ENCODE results near the gene IKBKE.

IKBKE gene

GRCh38 chr1:206448471-206448870, 21.8 kb upstream of the IKBKE start:
- Histone ChIP-seq H3K4me1 (ENCODE audit: control insufficient read depth in 2 of 2, insufficient read depth in 1 of 2, low read depth in 1 of 2, low read length in 2 of 2) (peaks cover 0 to 3% of the 10 kb centered on the region in 2 donors), H2BK12ac (ENCODE audit: low read length) (no peak overlapping the region), H3K14ac (ENCODE audit: low read length) (no peak overlapping the region), H3K27ac (replicated peaks; ENCODE audit: low read length) (no peak overlapping the region), H3K36me3 (replicated peaks in 1 of 2; ENCODE audit: control insufficient read depth in 2 of 2, insufficient read depth in 2 of 2, low read length in 2 of 2) (peaks cover 34 to 100% of the 10 kb centered on the region in 2 donors), H2AK5ac (ENCODE audit: low read depth, low read length) (no peak overlapping the region), H3K9me3 (replicated peaks in 1 of 2; ENCODE audit: control insufficient read depth in 2 of 2, insufficient read depth in 1 of 2, low read depth in 1 of 2, low read length in 2 of 2) (no peaks in the 10 kb centered on the region), H3K4ac (ENCODE audit: low read length) (no peak overlapping the region), H3K23ac (ENCODE audit: low read depth, low read length, poor library complexity) (no peak overlapping the region), H2AFZ (ENCODE audit: low read length) (no peak overlapping the region), H2BK5ac (ENCODE audit: low read length) (no peak overlapping the region), H3K27me3 (ENCODE audit: control insufficient read depth in 3 of 3, insufficient read depth in 3 of 3, low read depth in 1 of 3, low read length in 3 of 3) (no peaks in the 10 kb centered on the region), H4K8ac (ENCODE audit: low read depth, low read length) (no peak overlapping the region), H3K18ac (ENCODE audit: low read length) (no peak overlapping the region), H4K91ac (ENCODE audit: low read depth, low read length, poor library complexity) (no peak overlapping the region), H2BK15ac (ENCODE audit: low read length) (no peak overlapping the region), H2BK120ac (ENCODE audit: low read depth, low read length) (no peak overlapping the region), H3K9ac (ENCODE audit: low read depth, low read length, poor library complexity) (no peak overlapping the region), H3K4me3 (ENCODE audit: low read length in 2 of 2) (no peak overlapping the region), H3K79me1 (ENCODE audit: low read depth, low read length) (no peaks in the 10 kb centered on the region), H3K4me2 (ENCODE audit: insufficient read depth, low read length, poor library complexity, severe bottlenecking) (no peak overlapping the region)
- no CpG with 5 or more reads among the region's 4 CpGs for WGBS, 2 donors (ENCODE audit: extremely low coverage in 2 of 2, insufficient read length in 2 of 2, insufficient replicate concordance in 1 of 2)
- no peak for DNase-seq (ENCODE audit: low spot score)

GRCh38 chr1:206449565-206449964, 20.7 kb upstream of the IKBKE start:
- H2AK5ac ChIP-seq (ENCODE audit: low read depth, low read length) = no peak overlapping the region
- H2BK120ac ChIP-seq (ENCODE audit: low read depth, low read length) = no peak overlapping the region
- H3K27me3 ChIP-seq (ENCODE audit: control insufficient read depth in 3 of 3, insufficient read depth in 3 of 3, low read depth in 1 of 3, low read length in 3 of 3) = no peaks in the 10 kb centered on the region
- no peak overlapping the region for H2BK12ac ChIP-seq (ENCODE audit: low read length)
- no CpG with 5 or more reads among the region's 1 CpG for WGBS, 2 donors (ENCODE audit: extremely low coverage in 2 of 2, insufficient read length in 2 of 2, insufficient replicate concordance in 1 of 2)
- no peak overlapping the region for H4K91ac ChIP-seq (ENCODE audit: low read depth, low read length, poor library complexity)
- no peak overlapping the region for H3K9ac ChIP-seq (ENCODE audit: low read depth, low read length, poor library complexity)
- H2BK15ac ChIP-seq (ENCODE audit: low read length) = no peak overlapping the region
- no peak overlapping the region for H3K4ac ChIP-seq (ENCODE audit: low read length)
- H3K36me3 ChIP-seq (replicated peaks in 1 of 2; ENCODE audit: control insufficient read depth in 2 of 2, insufficient read depth in 2 of 2, low read length in 2 of 2) = peaks cover 38 to 100% of the 10 kb centered on the region in 2 donors
- no peak overlapping the region for H2BK5ac ChIP-seq (ENCODE audit: low read length)
- no peak overlapping the region for H2AFZ ChIP-seq (ENCODE audit: low read length)
- DNase-seq (ENCODE audit: low spot score) = no peak
- no peak overlapping the region for H3K14ac ChIP-seq (ENCODE audit: low read length)
- no peak overlapping the region for H3K27ac ChIP-seq (replicated peaks; ENCODE audit: low read length)
- no peak overlapping the region for H4K8ac ChIP-seq (ENCODE audit: low read depth, low read length)
- H3K9me3 ChIP-seq (replicated peaks in 1 of 2; ENCODE audit: control insufficient read depth in 2 of 2, insufficient read depth in 1 of 2, low read depth in 1 of 2, low read length in 2 of 2) = no peaks in the 10 kb centered on the region
- H3K79me1 ChIP-seq (ENCODE audit: low read depth, low read length) = no peaks in the 10 kb centered on the region
- H3K4me3 ChIP-seq (ENCODE audit: low read length in 2 of 2) = no peak overlapping the region
- H3K23ac ChIP-seq (ENCODE audit: low read depth, low read length, poor library complexity) = no peak overlapping the region
- H3K18ac ChIP-seq (ENCODE audit: low read length) = no peak overlapping the region
- H3K4me2 ChIP-seq (ENCODE audit: insufficient read depth, low read length, poor library complexity, severe bottlenecking) = no peak overlapping the region
- H3K4me1 ChIP-seq (ENCODE audit: control insufficient read depth in 2 of 2, insufficient read depth in 1 of 2, low read depth in 1 of 2, low read length in 2 of 2) = peaks cover 5 to 11% of the 10 kb centered on the region in 2 donors

- Histone ChIP-seq H2AFZ (ENCODE audit: low read length) (no peak overlapping the region), H3K9me3 (replicated peaks in 1 of 2; ENCODE audit: control insufficient read depth in 2 of 2, insufficient read depth in 1 of 2, low read depth in 1 of 2, low read length in 2 of 2) (no peaks in the 10 kb centered on the region), H3K4me3 (ENCODE audit: low read length in 2 of 2) (no peak overlapping the region), H3K27ac (replicated peaks; ENCODE audit: low read length) (no peak overlapping the region), H3K9ac (ENCODE audit: low read depth, low read length, poor library complexity) (no peak overlapping the region), H3K14ac (ENCODE audit: low read length) (no peak overlapping the region), H3K4me1 (ENCODE audit: control insufficient read depth in 2 of 2, insufficient read depth in 1 of 2, low read depth in 1 of 2, low read length in 2 of 2) (peaks cover 12 to 18% of the 10 kb centered on the region in 2 donors), H2BK15ac (ENCODE audit: low read length) (no peak overlapping the region), H4K8ac (ENCODE audit: low read depth, low read length) (no peak overlapping the region), H3K18ac (ENCODE audit: low read length) (no peak overlapping the region), H2AK5ac (ENCODE audit: low read depth, low read length) (no peak overlapping the region), H3K4ac (ENCODE audit: low read length) (no peak overlapping the region), H2BK5ac (ENCODE audit: low read length) (no peak overlapping the region), H3K23ac (ENCODE audit: low read depth, low read length, poor library complexity) (no peak overlapping the region), H2BK12ac (ENCODE audit: low read length) (no peak overlapping the region), H3K4me2 (ENCODE audit: insufficient read depth, low read length, poor library complexity, severe bottlenecking) (no peak overlapping the region), H4K91ac (ENCODE audit: low read depth, low read length, poor library complexity) (no peak overlapping the region), H2BK120ac (ENCODE audit: low read depth, low read length) (no peak overlapping the region), H3K79me1 (ENCODE audit: low read depth, low read length) (no peaks in the 10 kb centered on the region), H3K36me3 (replicated peaks in 1 of 2; ENCODE audit: control insufficient read depth in 2 of 2, insufficient read depth in 2 of 2, low read length in 2 of 2) (peaks cover 41 to 100% of the 10 kb centered on the region in 2 donors), H3K27me3 (ENCODE audit: control insufficient read depth in 3 of 3, insufficient read depth in 3 of 3, low read depth in 1 of 3, low read length in 3 of 3) (no peaks in the 10 kb centered on the region)
- WGBS, 2 donors (ENCODE audit: extremely low coverage in 2 of 2, insufficient read length in 2 of 2, insufficient replicate concordance in 1 of 2) = no CpG with 5 or more reads among the region's 12 CpGs
- no peak for DNase-seq (ENCODE audit: low spot score)
Observed at GRCh38 chr1:206450281-206450680, 20.0 kb upstream of the IKBKE start.

- no CpG with 5 or more reads among the region's 9 CpGs for WGBS, 2 donors (ENCODE audit: extremely low coverage in 2 of 2, insufficient read length in 2 of 2, insufficient replicate concordance in 1 of 2)
- no peak overlapping the region for H2AK5ac ChIP-seq (ENCODE audit: low read depth, low read length)
- H3K4ac ChIP-seq (ENCODE audit: low read length) = no peak overlapping the region
- H3K36me3 ChIP-seq (replicated peaks in 1 of 2; ENCODE audit: control insufficient read depth in 2 of 2, insufficient read depth in 2 of 2, low read length in 2 of 2) = peaks cover 35 to 100% of the 10 kb centered on the region in 2 donors
- H3K23ac ChIP-seq (ENCODE audit: low read depth, low read length, poor library complexity) = no peak overlapping the region
- no peak overlapping the region for H3K4me3 ChIP-seq (ENCODE audit: low read length in 2 of 2)
- no peak overlapping the region for H4K91ac ChIP-seq (ENCODE audit: low read depth, low read length, poor library complexity)
- no peak overlapping the region for H3K27ac ChIP-seq (replicated peaks; ENCODE audit: low read length)
- H3K27me3 ChIP-seq (ENCODE audit: control insufficient read depth in 3 of 3, insufficient read depth in 3 of 3, low read depth in 1 of 3, low read length in 3 of 3) = no peaks in the 10 kb centered on the region
- no peak overlapping the region for H4K8ac ChIP-seq (ENCODE audit: low read depth, low read length)
- no peak overlapping the region for H3K9ac ChIP-seq (ENCODE audit: low read depth, low read length, poor library complexity)
- H3K14ac ChIP-seq (ENCODE audit: low read length) = no peak overlapping the region
- no peaks in the 10 kb centered on the region for H3K79me1 ChIP-seq (ENCODE audit: low read depth, low read length)
- no peak overlapping the region for H2AFZ ChIP-seq (ENCODE audit: low read length)
- DNase-seq (ENCODE audit: low spot score) = no peak
- H3K18ac ChIP-seq (ENCODE audit: low read length) = no peak overlapping the region
- H2BK12ac ChIP-seq (ENCODE audit: low read length) = no peak overlapping the region
- peaks cover 14 to 24% of the 10 kb centered on the region in 2 donors for H3K4me1 ChIP-seq (ENCODE audit: control insufficient read depth in 2 of 2, insufficient read depth in 1 of 2, low read depth in 1 of 2, low read length in 2 of 2)
- no peaks in the 10 kb centered on the region for H3K9me3 ChIP-seq (replicated peaks in 1 of 2; ENCODE audit: control insufficient read depth in 2 of 2, insufficient read depth in 1 of 2, low read depth in 1 of 2, low read length in 2 of 2)
- no peak overlapping the region for H2BK15ac ChIP-seq (ENCODE audit: low read length)
- no peak overlapping the region for H2BK5ac ChIP-seq (ENCODE audit: low read length)
- no peak overlapping the region for H2BK120ac ChIP-seq (ENCODE audit: low read depth, low read length)
- H3K4me2 ChIP-seq (ENCODE audit: insufficient read depth, low read length, poor library complexity, severe bottlenecking) = no peak overlapping the region
Observed at GRCh38 chr1:206451134-206451686, 19.1 kb upstream of the IKBKE start.

Measured in neuronal stem cell (in vitro differentiated cells).